Upper lobe of left lung (tissue), 4 donors: Measurements from ENCODE around the gene NOL6.

Experiments used
- CTCF ChIP-seq, 6 experiments: fragments of 450-650 bp in 4 of 6; fragments of 200-600 bp in 2 of 6; sonication (generic) in 2 of 6; IDR thresholded peaks; one replicate each; pipeline ENCODE4 v1.5.1; 2016 to 2019; ENCODE audit warnings: antibody characterized with exemption in 6 of 6
- POLR2A ChIP-seq, 4 donors: fragments of 450-650 bp; IDR thresholded peaks; one replicate each; pipeline ENCODE4 v1.5.1; 2016 to 2017; ENCODE audit warnings: antibody characterized with exemption in 4 of 4, mild to moderate bottlenecking in 2 of 4

GRCh38 chr9:33465096-33465495 lies 8.6 kb downstream of the NOL6 start:
- TF ChIP-seq CTCF (IDR thresholded peaks at IDR 0.05) (no peak), POLR2A (IDR thresholded peaks at IDR 0.05) (no peak)
